H1 (cell line): Measurements from ENCODE around the gene AVPR1B. TPM values are rescaled to one million over a fixed set of nuclear protein-coding genes. Genes with fewer than 3 reads are reported as not detected.

Experiments used
- CTCF ChIA-PET: fragments of 300-600 bp; sonication (Branson Sonifier 250); formaldehyde crosslinking; loops from one replicate; lab custom pipeline; 2021; ENCODE audit not compliant: partially characterized antibody; lab: Charles Lee
- POLR2A ChIA-PET: fragments of 300-600 bp; sonication (Branson Sonifier 250); formaldehyde crosslinking; loops from one replicate; lab custom pipeline; 2021; ENCODE audit warnings: inconsistent platforms; ENCODE audit not compliant: partially characterized antibody; lab: Charles Lee
- DNase-seq, 2 experiments: peaks; one replicate each; pipeline versions ENCODE4 v3.0.0 to v3.0.0-alpha.2; 2010 to 2022; ENCODE audit warnings: low spot score in 2 of 2, low read depth in 1 of 2, mixed read lengths in 1 of 2
- FAIRE-seq: peaks from 2 replicates; lab custom pipeline; 2011; peaks lifted over from hg19 to GRCh38; lab: Jason Lieb, UNC
- H2AFZ ChIP-seq: 2 replicates; pipeline ENCODE4 v1.8.1; 2012; ENCODE audit warnings: low read length, inconsistent platforms
- H2AK5ac ChIP-seq: 2 replicates; pipeline ENCODE4 v1.6.1; 2013; ENCODE audit warnings: low read depth, low read length
- H2BK120ac ChIP-seq: replicated peaks from 2 replicates; pipeline ENCODE3; 2013; ENCODE audit warnings: low read depth, low read length, inconsistent platforms
- H2BK12ac ChIP-seq: 2 replicates; pipeline ENCODE4 v1.6.1; 2013; ENCODE audit warnings: low read depth, low read length
- H2BK15ac ChIP-seq: 2 replicates; pipeline ENCODE4 v1.6.1; 2013; ENCODE audit warnings: low read length
- H2BK20ac ChIP-seq: 2 replicates; pipeline ENCODE4 v1.6.1; 2013; ENCODE audit warnings: low read length
- H2BK5ac ChIP-seq: 2 replicates; pipeline ENCODE4 v1.6.1; 2013; ENCODE audit warnings: low read depth, low read length
- H3K14ac ChIP-seq: 2 replicates; pipeline ENCODE4 v1.6.1; 2013; ENCODE audit warnings: inconsistent platforms; ENCODE audit not compliant: insufficient read length
- H3K18ac ChIP-seq: 2 replicates; pipeline ENCODE4 v1.6.1; 2013; ENCODE audit warnings: low read length; ENCODE audit errors: extremely low read depth
- H3K23ac ChIP-seq: 2 replicates; pipeline ENCODE4 v1.6.1; 2013; ENCODE audit warnings: inconsistent platforms; ENCODE audit not compliant: insufficient read length
- H3K23me2 ChIP-seq: 2 replicates; pipeline ENCODE4 v1.6.1; 2013; ENCODE audit warnings: low read depth, low read length
- H3K27ac ChIP-seq: 2 replicates; pipeline ENCODE4 v1.6.1; 2011; ENCODE audit warnings: low read depth, low read length, inconsistent platforms
- H3K27me3 ChIP-seq, 4 experiments: replicated peaks in 1 of 4; 1 replicate in 1 of 4; 2 replicates in 3 of 4; pipeline versions ENCODE4 v1.6.1 to v1.8.1; 2011 to 2013; ENCODE audit warnings: low read length in 3 of 4, mild to moderate bottlenecking in 3 of 4, inconsistent platforms in 2 of 4, mixed read lengths in 2 of 4, moderate library complexity in 1 of 4; ENCODE audit not compliant: control insufficient read depth in 3 of 4, insufficient read depth in 3 of 4; ENCODE audit errors: extremely low read depth in 1 of 4
- H3K36me3 ChIP-seq, 4 experiments: 2 replicates each; pipeline versions ENCODE4 v1.6.1 to v1.8.1; 2011 to 2013; ENCODE audit warnings: mild to moderate bottlenecking in 4 of 4, low read length in 3 of 4, moderate library complexity in 2 of 4, control low read depth in 1 of 4, inconsistent platforms in 1 of 4; ENCODE audit not compliant: insufficient read depth in 4 of 4, control insufficient read depth in 2 of 4
- H3K4ac ChIP-seq: replicated peaks from 2 replicates; pipeline ENCODE3; 2013; ENCODE audit warnings: low read length, low read depth, mixed read lengths, inconsistent platforms; ENCODE audit not compliant: insufficient read length
- H3K4me1 ChIP-seq, 4 experiments: replicated peaks in 1 of 4; 1 replicate in 1 of 4; 2 replicates in 3 of 4; pipeline versions ENCODE4 v1.6.1 to v1.8.1; 2011 to 2013; ENCODE audit warnings: low read length in 3 of 4, inconsistent platforms in 2 of 4, mixed read lengths in 1 of 4; ENCODE audit not compliant: insufficient read depth in 4 of 4, control insufficient read depth in 3 of 4
- H3K4me2 ChIP-seq, 2 experiments: 2 replicates each; pipeline versions ENCODE4 v1.6.1 to v1.8.1; 2011 to 2013; ENCODE audit warnings: low read depth in 2 of 2, low read length in 2 of 2, control low read depth in 1 of 2, inconsistent platforms in 1 of 2, mild to moderate bottlenecking in 1 of 2; ENCODE audit not compliant: insufficient read depth in 1 of 2
- H3K4me3 ChIP-seq, 4 experiments: fragments of 200-600, 300-600 bp in 1 of 4; sonication (generic), shearing (Covaris generic), sonication (Bioruptor Twin) in 1 of 4; 2 replicates each; pipeline versions ENCODE4 v1.5.1 to v1.8.1; 2011 to 2016; ENCODE audit warnings: low read length in 4 of 4, low read depth in 3 of 4, control low read depth in 2 of 4, inconsistent platforms in 2 of 4, mild to moderate bottlenecking in 2 of 4, mixed read lengths in 1 of 4, moderate library complexity in 1 of 4; ENCODE audit not compliant: insufficient read depth in 2 of 4; ENCODE audit errors: extremely low read depth in 1 of 4
- H3K56ac ChIP-seq: replicated peaks from 2 replicates; pipeline ENCODE3; 2013; ENCODE audit warnings: low read depth, mild to moderate bottlenecking, mixed read lengths, low read length, inconsistent platforms; ENCODE audit not compliant: insufficient read length
- H3K79me1 ChIP-seq: 2 replicates; pipeline ENCODE4 v1.6.1; 2013; ENCODE audit warnings: low read depth, low read length, control low read depth
- H3K79me2 ChIP-seq, 2 experiments: 2 replicates each; pipeline versions ENCODE4 v1.6.1 to v1.8.1; 2012 to 2013; ENCODE audit warnings: low read length in 2 of 2, mild to moderate bottlenecking in 2 of 2, inconsistent platforms in 1 of 2; ENCODE audit not compliant: insufficient read depth in 2 of 2, control insufficient read depth in 1 of 2
- H3K9ac ChIP-seq, 4 experiments: replicated peaks in 1 of 4; 1 replicate in 1 of 4; 2 replicates in 3 of 4; pipeline versions ENCODE4 v1.6.1 to v1.8.1; 2011 to 2013; ENCODE audit warnings: low read depth in 3 of 4, low read length in 3 of 4, control low read depth in 2 of 4, mild to moderate bottlenecking in 2 of 4, moderate library complexity in 2 of 4, inconsistent platforms in 1 of 4; ENCODE audit errors: extremely low read depth in 1 of 4
- H3K9me3 ChIP-seq, 2 experiments: 2 replicates each; pipeline versions ENCODE4 v1.6.1 to v1.8.1; 2012 to 2013; ENCODE audit warnings: mild to moderate bottlenecking in 2 of 2, moderate library complexity in 2 of 2, control low read depth in 1 of 2, inconsistent platforms in 1 of 2, low read depth in 1 of 2, low read length in 1 of 2, mixed read lengths in 1 of 2; ENCODE audit not compliant: insufficient read depth in 2 of 2
- H4K20me1 ChIP-seq, 2 experiments: replicated peaks in 1 of 2; 2 replicates each; pipeline versions ENCODE3 to v1.8.1; 2011 to 2013; ENCODE audit warnings: inconsistent platforms in 2 of 2, low read length in 2 of 2, mild to moderate bottlenecking in 1 of 2; ENCODE audit not compliant: insufficient read depth in 2 of 2, control insufficient read depth in 1 of 2
- H4K5ac ChIP-seq: 2 replicates; pipeline ENCODE4 v1.6.1; 2013; ENCODE audit warnings: low read length, low read depth, mixed read lengths, inconsistent platforms; ENCODE audit not compliant: insufficient read length
- H4K8ac ChIP-seq: 2 replicates; pipeline ENCODE4 v1.8.0; 2013; ENCODE audit warnings: mild to moderate bottlenecking, moderate library complexity, low read length, inconsistent platforms; ENCODE audit not compliant: insufficient read depth; ENCODE audit errors: extremely low read depth
- H4K91ac ChIP-seq: replicated peaks from 2 replicates; pipeline ENCODE3; 2013; ENCODE audit warnings: low read length, mixed read lengths, inconsistent platforms; ENCODE audit not compliant: insufficient read length
- ASH2L ChIP-seq: fragments of 200-600, 300-600 bp; sonication (generic); IDR thresholded peaks from one replicate; pipeline ENCODE4 v1.7.1; 2017; ENCODE audit warnings: low read length
- CBX8 ChIP-seq: fragments of 300-800, 300-1000 bp; sonication (generic); IDR thresholded peaks from 2 replicates; pipeline ENCODE4 v1.7.1; 2016; ENCODE audit warnings: low read depth, low read length, borderline replicate concordance
- FOSL1 ChIP-seq: IDR thresholded peaks from 2 replicates; pipeline ENCODE4 v1.6.1; 2011; ENCODE audit warnings: mild to moderate bottlenecking, low read depth, low read length, moderate library complexity; ENCODE audit not compliant: insufficient read depth
- GABPA ChIP-seq: IDR thresholded peaks from 2 replicates; pipeline ENCODE4 v1.6.1; 2011; ENCODE audit warnings: mild to moderate bottlenecking, low read length, moderate library complexity, borderline replicate concordance; ENCODE audit not compliant: insufficient read depth
- KDM4A ChIP-seq: IDR thresholded peaks from one replicate; pipeline ENCODE4 v1.7.1; 2012; ENCODE audit warnings: low read depth, mild to moderate bottlenecking, moderate library complexity, low read length, inconsistent platforms; ENCODE audit not compliant: severe bottlenecking
- MAX ChIP-seq: IDR thresholded peaks from 2 replicates; pipeline ENCODE4 v1.6.1; 2012; ENCODE audit warnings: inconsistent platforms
- POLR2A ChIP-seq, 2 experiments: IDR thresholded peaks; 1 replicate in 1 of 2; 2 replicates in 1 of 2; pipeline ENCODE4 v1.6.1; 2011; ENCODE audit warnings: low read depth in 2 of 2, low read length in 2 of 2, mild to moderate bottlenecking in 2 of 2; ENCODE audit errors: control extremely low read depth in 1 of 2
- RBBP5 ChIP-seq: IDR thresholded peaks from 2 replicates; pipeline ENCODE4 v1.7.1; 2012; ENCODE audit warnings: low read depth, mild to moderate bottlenecking, inconsistent platforms, low read length, moderate library complexity, borderline replicate concordance
- SP4 ChIP-seq: IDR thresholded peaks from 2 replicates; pipeline ENCODE4 v1.6.1; 2012; ENCODE audit warnings: low read length, inconsistent platforms
- TEAD4 ChIP-seq: IDR thresholded peaks from 2 replicates; pipeline ENCODE4 v1.6.1; 2012; ENCODE audit warnings: low read depth, low read length, inconsistent platforms, mixed read lengths
- WGBS, 2 experiments: shearing (Covaris generic) in 1 of 2; methylation state at CpG; one replicate each; pipeline versions ENCODE4 v1.1.6 to v1.1.7; 2013 to 2015; ENCODE audit warnings: low lambda C conversion rate in 2 of 2, mixed read lengths in 2 of 2, inconsistent platforms in 1 of 2, low coverage in 1 of 2, missing lambda C conversion rate in 1 of 2; ENCODE audit not compliant: insufficient replicate concordance in 2 of 2, insufficient coverage in 1 of 2, insufficient read length in 1 of 2; ENCODE audit errors: extremely low coverage in 1 of 2, missing lambda C conversion rate in 1 of 2; 5-methylcytosine and 5-hydroxymethylcytosine counted together
- polyA plus RNA-seq, 7 experiments: library from polyadenylated mRNA; depleted of rRNA in 3 of 7; stranded (reverse) in 5 of 7; unstranded in 2 of 7; fragments of >200 nt in 5 of 7; fragments of 200-250 nt in 2 of 7; gene quantifications; 1 replicate in 5 of 7; 2 replicates in 1 of 7; 4 replicates in 1 of 7; pipeline versions ENCODE4 v1.2.1 to v1.2.3, GENCODE V29; 2011 to 2013; ENCODE audit warnings: missing spikeins in 2 of 7, mixed read lengths in 2 of 7
- total RNA-seq: library from RNA; stranded (reverse); fragmentation: NEBNext Ultra II Directional; extraction: Animal tissue kit (Norgen Biotek cat#: 25700); gene quantifications from 2 replicates; pipeline ENCODE4 v1.2.1, GENCODE V29; 2021

AVPR1B gene
- total and polyA plus RNA-seq, 2 of the 8 experiments (the other 6 are each of a cell fraction or from before 2014, with no cell fraction given) = 0.29 to 0.50 TPM

GRCh38 chr1:206131037-206131436, 13.8 kb upstream of the AVPR1B start:
- DNase-seq (no peak), FAIRE-seq (no peak)
- H4K5ac ChIP-seq = no peak overlapping the region
- H3K36me3 ChIP-seq = no peaks in the 10 kb centered on the region
- no peaks in the 10 kb centered on the region for H3K4me1 ChIP-seq
- POLR2A ChIA-PET = no interaction called here
- H3K4me2 ChIP-seq = no peak overlapping the region
- H3K4ac ChIP-seq = no peak overlapping the region
- H3K79me2 ChIP-seq = no peaks in the 10 kb centered on the region
- no peak overlapping the region for H3K9ac ChIP-seq
- H2AFZ ChIP-seq = no peak overlapping the region
- H2BK20ac ChIP-seq = no peak overlapping the region
- no peaks in the 10 kb centered on the region for H3K9me3 ChIP-seq
- no peak overlapping the region for H4K91ac ChIP-seq
- H3K56ac ChIP-seq = no peak overlapping the region
- H2BK15ac ChIP-seq = no peak overlapping the region
- H4K8ac ChIP-seq = no peak overlapping the region; the same call in 1 of the 2 replicates
- no peak overlapping the region for H2AK5ac ChIP-seq
- WGBS, 2 experiments = 90% methylated on average over 7 of the region's 7 CpGs; no CpG with 5 or more reads in 1 of the 2 experiments
- H2BK120ac ChIP-seq = no peak overlapping the region
- H3K23me2 ChIP-seq = no peaks in the 10 kb centered on the region
- no peak overlapping the region for H3K14ac ChIP-seq
- no peak overlapping the region for H3K18ac ChIP-seq
- CTCF ChIA-PET = interaction anchor here (0.6 kb wide), 1 partner anchor 7 kb away, joined by 3 read pairs; no protein-coding TSS in a partner anchor
- no peaks in the 10 kb centered on the region for H4K20me1 ChIP-seq
- no peaks in the 10 kb centered on the region for H3K79me1 ChIP-seq
- no peak overlapping the region for H2BK5ac ChIP-seq
- no peak overlapping the region for H3K4me3 ChIP-seq
- no peaks in the 10 kb centered on the region for H3K27me3 ChIP-seq
- H3K23ac ChIP-seq = no peak overlapping the region
- no peak overlapping the region for H3K27ac ChIP-seq
- no peak overlapping the region for H2BK12ac ChIP-seq
- no peak for TF ChIP-seq CBX8
- no peak for TF ChIP-seq RBBP5
- no peak for TF ChIP-seq ASH2L
- no peak for TF ChIP-seq GABPA
- TF ChIP-seq KDM4A = no peak
- TF ChIP-seq TEAD4 = no peak
- TF ChIP-seq POLR2A (IDR thresholded peaks at IDR 0.05; ENCODE audit: control extremely low read depth in 1 of 2, low read depth in 2 of 2, low read length in 2 of 2) = no peak
- TF ChIP-seq FOSL1 = no peak
- no peak for TF ChIP-seq MAX
- no peak for TF ChIP-seq SP4
